ENCODE measurements around the gene OR6V1.

Gene OR6V1, protein sequence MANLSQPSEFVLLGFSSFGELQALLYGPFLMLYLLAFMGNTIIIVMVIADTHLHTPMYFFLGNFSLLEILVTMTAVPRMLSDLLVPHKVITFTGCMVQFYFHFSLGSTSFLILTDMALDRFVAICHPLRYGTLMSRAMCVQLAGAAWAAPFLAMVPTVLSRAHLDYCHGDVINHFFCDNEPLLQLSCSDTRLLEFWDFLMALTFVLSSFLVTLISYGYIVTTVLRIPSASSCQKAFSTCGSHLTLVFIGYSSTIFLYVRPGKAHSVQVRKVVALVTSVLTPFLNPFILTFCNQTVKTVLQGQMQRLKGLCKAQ

GRCh38 chr7:143052041-143052440 lies at the start of gene OR6V1:
Gene OR6V1 (plus strand): TSS chr7:143052341. CDS start chr7:143052341, 0 bp downstream.
- DNase-seq (ENCODE audit: low read depth): no peak

DNA sequence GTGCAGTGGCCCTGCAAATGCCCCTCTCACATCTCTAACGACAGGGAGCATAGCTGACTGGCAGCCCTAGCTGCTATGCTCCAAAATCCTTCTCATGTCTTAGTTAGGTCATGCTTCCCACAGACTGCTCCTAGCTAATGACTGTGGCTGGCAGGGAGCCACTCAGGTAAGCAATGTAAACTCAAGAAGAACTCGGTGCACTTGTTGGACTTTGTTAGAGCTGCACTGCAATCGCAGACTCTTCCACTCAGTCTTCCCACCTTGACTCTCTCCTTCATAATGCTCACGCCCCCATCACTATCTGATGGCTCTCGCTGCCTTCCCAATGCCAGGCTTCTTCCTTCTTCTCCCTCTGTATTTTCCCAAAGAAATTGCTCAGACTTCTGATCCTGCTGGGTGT lies 49.2 kb upstream of the OR6V1 start:
- DNase-seq (ENCODE audit: low read depth): no peak

- DNase-seq (ENCODE audit: low read depth): peak; percentile 13
These were observed 48.6 kb upstream of the OR6V1 start for GRCh38 chr7:143003393-143004051.

DNA sequence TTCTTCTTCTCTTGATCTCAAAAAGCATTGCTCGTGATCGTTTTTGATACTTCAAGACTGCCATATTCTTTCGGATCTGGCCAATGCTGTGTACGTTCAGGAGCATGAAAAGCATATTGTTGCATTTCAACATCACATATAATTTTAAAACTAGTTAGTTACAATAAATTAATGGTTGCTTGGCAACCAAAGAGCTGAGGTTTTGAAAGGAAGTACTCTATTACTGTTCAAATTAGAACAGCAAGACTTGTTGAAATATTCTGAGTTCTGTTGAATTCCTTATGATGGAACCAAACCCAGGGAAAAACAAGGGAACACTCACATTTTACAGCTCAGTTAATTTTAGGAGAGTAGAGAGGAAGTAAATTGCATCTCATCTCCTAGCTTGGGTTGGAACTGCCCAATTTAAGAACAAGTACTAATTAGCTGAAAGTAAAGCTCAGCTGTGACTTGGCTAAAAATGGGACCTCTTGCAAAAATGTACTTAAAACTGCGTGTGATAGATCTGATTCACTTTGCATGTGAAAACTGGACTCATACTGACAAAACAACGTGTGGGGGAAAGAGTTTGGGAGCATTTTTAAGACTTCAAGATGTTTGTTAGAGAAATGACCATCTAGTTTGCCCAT lies 46.4 kb upstream of the OR6V1 start:
- no peak for DNase-seq (ENCODE audit: low read depth)

DNA sequence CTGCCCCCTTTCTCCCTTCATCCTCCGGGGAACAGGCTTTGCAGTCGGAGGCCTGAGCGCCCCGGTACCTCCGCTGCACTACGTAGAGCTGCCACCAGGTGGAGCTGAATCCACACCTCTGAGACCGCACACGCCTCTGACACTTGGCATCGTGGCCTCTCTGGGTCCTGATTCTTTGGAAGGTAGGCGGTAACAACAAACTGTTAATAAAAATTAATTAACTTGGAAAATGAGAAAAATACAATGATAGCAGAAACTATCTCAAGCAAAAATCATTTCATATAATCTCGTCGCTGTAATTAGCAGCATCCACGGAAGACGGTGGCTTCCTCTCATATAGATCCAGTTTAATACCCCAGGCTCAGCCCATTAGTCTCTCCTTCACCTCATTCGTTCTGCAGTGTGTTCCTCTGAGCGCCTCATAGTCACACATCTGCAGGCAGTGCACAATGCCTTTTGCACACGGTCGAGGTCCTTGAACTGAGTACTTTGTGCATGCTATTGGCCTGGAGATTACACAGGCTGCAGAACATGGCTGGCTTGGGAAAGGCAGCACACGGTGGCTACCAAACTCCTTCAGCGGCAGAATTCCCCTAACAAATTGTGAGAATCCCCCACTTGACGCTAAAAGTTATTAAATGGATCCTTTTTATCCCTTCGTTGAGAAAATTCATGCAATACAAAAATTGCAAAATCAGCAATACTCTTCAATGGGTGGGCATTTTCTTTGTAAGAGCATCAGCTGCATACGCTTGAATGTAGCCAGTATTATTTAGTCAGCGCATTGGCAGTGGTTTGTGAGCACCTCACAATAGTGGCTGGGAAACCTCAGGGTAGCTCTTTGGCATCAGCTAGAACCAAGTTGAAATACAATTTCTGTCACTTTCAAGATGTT lies 43.9 kb upstream of the OR6V1 start:
- DNase-seq (ENCODE audit: low read depth): peak; percentile 67

- no peak for DNase-seq (ENCODE audit: low read depth)
These were observed 40.1 kb upstream of the OR6V1 start for GRCh38 chr7:143012001-143012400.

DNA sequence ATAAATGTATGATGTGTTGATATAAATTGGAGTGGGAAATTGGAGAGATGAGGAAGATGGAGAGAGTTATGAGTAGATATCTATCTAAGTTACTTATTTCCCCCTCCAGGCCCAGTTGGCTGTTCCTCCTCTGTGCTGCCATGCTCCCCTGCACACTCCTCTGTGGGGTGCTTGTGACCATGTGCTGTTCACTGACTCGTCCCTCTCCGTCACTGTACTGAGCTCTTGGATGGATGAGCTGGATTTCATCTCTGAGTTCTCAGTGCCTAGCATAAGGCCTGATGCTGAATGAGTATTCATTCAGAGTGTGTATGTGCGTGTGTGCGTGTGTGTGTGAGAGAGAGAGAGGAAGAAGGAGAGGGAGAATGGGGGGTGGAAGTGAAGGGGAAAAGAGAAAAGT lies 39.7 kb upstream of the OR6V1 start:
- no peak for DNase-seq (ENCODE audit: low read depth)

DNA sequence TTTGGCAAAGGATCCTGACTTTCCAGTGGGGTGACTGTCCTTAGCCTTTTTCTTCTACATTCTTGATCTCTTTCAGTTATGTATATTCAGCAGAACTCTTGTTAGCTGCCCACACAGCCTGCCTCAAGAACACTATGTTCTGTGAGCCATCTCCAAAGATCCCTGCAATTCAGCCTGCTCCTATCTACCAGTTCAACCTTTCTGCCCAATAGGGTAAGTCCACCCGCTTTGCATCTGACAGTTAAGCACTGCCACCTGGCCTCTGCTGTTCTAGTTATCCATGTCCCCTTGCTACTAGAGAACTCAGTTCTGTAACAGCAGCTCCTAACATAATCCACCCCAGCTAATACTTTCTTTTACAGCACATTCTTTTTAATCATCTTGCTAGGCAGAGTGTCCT lies 38.7 kb upstream of the OR6V1 start:
- no peak for DNase-seq (ENCODE audit: low read depth)

- no peak for DNase-seq (ENCODE audit: low read depth)
These were observed 38.2 kb upstream of the OR6V1 start for GRCh38 chr7:143013893-143014292.

- DNase-seq (ENCODE audit: low read depth): no peak
These were observed 37.1 kb upstream of the OR6V1 start for GRCh38 chr7:143015084-143015483.

GRCh38 chr7:143015926-143016490 lies 36.1 kb upstream of the OR6V1 start:
- DNase-seq (ENCODE audit: low read depth): no peak

DNA sequence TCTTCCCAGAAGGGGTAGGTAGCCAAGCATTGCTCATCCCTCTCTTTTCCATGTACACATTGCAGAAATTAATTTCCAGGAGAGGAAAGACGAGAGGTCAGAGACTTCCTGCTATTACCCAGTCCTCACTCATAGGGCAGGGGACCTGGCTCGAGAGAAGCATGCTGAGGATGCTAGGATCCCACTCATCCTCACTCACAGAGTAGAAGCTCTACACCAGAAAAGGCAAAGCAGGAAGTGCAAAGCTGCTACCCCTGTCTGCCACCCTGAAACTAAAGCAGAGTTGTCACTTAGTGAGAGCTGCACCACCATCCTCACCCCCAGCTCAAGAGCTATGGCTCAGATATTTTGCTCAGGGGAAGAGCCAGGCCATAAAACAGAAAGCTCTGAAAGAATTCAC lies 35.1 kb upstream of the OR6V1 start:
- no peak for DNase-seq (ENCODE audit: low read depth)

- no peak for DNase-seq (ENCODE audit: low read depth)
These were observed 33.2 kb upstream of the OR6V1 start for GRCh38 chr7:143018931-143019330.

DNA sequence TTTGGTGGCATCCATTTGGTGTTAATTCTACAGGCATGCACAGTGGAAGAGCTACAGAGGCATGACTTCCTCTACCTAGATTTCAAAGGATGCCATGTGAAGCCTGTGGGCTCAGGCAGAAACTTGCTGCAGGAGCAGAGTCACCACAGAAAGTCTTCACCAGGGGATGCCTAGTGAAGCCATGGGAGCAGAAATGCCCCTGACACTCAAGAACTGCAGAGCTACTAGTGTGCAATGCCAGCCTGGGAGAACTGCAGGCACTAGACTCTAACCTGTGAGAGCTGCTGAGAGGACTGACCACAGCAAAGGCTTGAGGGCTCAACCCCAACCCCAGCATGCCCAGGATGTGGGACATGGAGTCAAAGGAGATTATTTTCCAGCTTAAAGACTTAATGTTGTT lies 29.1 kb upstream of the OR6V1 start:
- DNase-seq (ENCODE audit: low read depth): no peak

DNA sequence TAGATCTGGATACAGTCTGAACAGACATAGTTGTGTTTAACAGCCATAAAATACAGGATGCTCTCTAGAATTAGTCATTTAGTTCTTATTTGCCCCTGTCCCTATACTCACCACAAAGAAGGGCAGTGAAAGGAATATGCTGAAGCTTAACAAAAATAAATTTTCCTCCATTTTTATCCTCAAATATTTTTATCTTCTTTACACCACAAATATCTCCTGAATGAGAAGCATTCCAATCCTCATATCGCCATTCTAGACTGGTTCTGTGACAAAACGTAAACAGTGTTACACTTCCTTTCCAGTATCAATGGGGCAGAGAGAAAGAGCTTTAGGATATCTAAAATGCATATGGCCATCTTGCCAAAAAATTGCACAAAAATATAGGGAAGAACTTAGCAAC lies 26.8 kb upstream of the OR6V1 start:
- DNase-seq (ENCODE audit: low read depth): no peak

- no peak for DNase-seq (ENCODE audit: low read depth)
These were observed 25.1 kb upstream of the OR6V1 start, which contains the start of gene OR9A2 for GRCh38 chr7:143027032-143027431. Gene OR9A2 (minus strand): TSS chr7:143027132. CDS start chr7:143027132, 0 bp downstream.

DNA sequence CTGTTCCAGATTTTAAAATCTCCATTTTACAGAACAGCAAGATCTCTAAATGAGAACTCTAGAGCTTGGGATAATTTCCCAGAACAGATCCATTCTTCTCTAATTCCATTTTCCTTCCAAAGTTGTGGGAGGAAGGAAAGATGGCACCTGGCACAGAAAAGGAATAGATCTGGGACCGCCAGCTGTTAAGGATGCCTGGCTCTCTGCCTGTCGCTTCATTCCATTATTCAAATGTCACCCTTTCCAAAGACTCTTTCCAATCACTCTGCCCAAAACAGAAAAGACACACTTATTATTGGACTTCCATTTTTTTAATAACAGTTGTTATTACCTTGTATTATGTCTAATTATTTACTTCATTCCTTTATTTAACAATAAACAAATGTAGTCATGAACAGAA lies 24.5 kb upstream of the OR6V1 start:
- DNase-seq (ENCODE audit: low read depth): no peak

- no peak for DNase-seq (ENCODE audit: low read depth)
These were observed 13.5 kb upstream of the OR6V1 start for GRCh38 chr7:143038635-143039034.

DNA sequence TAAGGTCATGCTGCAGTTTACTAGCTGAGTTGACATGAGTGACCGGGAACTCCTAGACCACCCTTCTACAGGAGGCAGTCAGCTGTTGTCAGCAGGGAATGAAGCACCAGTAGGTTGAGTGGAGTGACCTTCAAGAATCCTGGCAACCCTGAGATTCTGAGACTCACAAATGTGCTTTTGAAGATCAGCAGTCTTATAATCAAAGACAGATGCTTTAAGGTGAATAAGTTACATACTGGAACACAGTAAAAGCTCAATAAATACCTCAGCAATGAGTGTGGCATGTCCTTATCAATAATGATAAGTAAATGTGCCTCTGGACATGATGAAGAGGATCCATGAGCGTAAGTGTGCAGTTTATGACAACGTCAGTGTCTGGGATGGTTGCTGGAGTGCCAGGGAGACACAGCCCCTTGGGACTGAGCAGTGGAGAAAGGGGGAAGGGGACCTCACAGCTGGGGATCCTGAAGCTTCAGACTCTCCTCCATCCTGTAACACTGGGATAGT lies 11.9 kb upstream of the OR6V1 start:
- no peak for DNase-seq (ENCODE audit: low read depth)

DNA sequence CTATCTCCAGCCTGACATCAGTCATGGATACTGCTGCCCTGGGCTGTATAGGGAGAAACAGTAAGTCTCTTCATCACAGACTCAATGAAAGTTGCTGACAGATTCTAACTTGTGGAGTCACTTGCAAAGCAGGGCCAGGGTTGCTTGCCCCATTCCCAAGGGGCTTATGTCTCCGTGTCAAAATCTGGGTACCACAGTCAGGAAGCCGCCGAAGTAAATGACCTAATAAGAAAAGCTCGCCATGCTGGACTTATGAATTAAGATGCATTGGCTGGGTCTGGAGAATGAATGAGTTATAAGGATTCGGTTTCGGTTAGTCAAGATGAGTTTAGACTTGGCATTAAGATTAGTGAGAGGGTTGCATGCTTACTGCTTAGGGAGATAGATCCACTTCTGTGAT lies 10.8 kb upstream of the OR6V1 start:
- DNase-seq (ENCODE audit: low read depth): no peak

GRCh38 chr7:143042159-143042789 lies 9.9 kb upstream of the OR6V1 start:
- no peak for DNase-seq (ENCODE audit: low read depth)
